A673 (cell line): ENCODE data around the gene TFDP2. TPM values are rescaled to one million over a fixed set of nuclear protein-coding genes. Genes with fewer than 3 reads are reported as not detected.

Experiments
- BruUV-seq: library from RNA; stranded (reverse); fragments of 400-500 nt; replicated peaks from 2 replicates; lab custom pipeline; 2021; lab: Mats Ljungman, UMichigan
- CTCF ChIA-PET: fragments of 300-600 bp; sonication (Branson Sonifier 250); formaldehyde crosslinking; loops from one replicate; lab custom pipeline; 2022; ENCODE audit warnings: antibody characterized with exemption; lab: Charles Lee
- POLR2A ChIA-PET: fragments of 300-600 bp; sonication (Branson Sonifier 250); formaldehyde crosslinking; loops from one replicate; lab custom pipeline; 2022; ENCODE audit warnings: antibody characterized with exemption; ENCODE audit not compliant: low non-redundant PET; lab: Charles Lee
- DNase-seq: peaks from one replicate; pipeline ENCODE4 v3.0.0-alpha.2; 2015; ENCODE audit warnings: low spot score
- H3K27ac ChIP-seq: fragments of 200-600 bp; sonication (generic); 2 replicates; pipeline ENCODE4 v1.5.1; 2016; ENCODE audit warnings: mixed run types, low read depth, mild to moderate bottlenecking, mixed read lengths, antibody characterized with exemption, low read length; ENCODE audit not compliant: poor library complexity, severe bottlenecking
- H3K27me3 ChIP-seq: fragments of 200-600 bp; sonication (generic); replicated peaks from 2 replicates; pipeline ENCODE4 v1.6.1; 2017; ENCODE audit warnings: mixed run types, low read depth, mild to moderate bottlenecking, mixed read lengths, antibody characterized with exemption, low read length; ENCODE audit not compliant: insufficient read depth, poor library complexity
- H3K36me3 ChIP-seq: fragments of 200-600 bp; sonication (generic); 2 replicates; pipeline ENCODE4 v1.6.1; 2016; ENCODE audit warnings: mixed run types, mild to moderate bottlenecking, mixed read lengths, antibody characterized with exemption, low read length; ENCODE audit not compliant: insufficient read depth, poor library complexity, severe bottlenecking
- H3K4me1 ChIP-seq: fragments of 200-600 bp; sonication (generic); 2 replicates; pipeline ENCODE4 v1.6.1; 2017; ENCODE audit warnings: mixed run types, mild to moderate bottlenecking, mixed read lengths, antibody characterized with exemption, low read length; ENCODE audit not compliant: insufficient read depth, poor library complexity, severe bottlenecking
- H3K4me3 ChIP-seq: fragments of 200-600 bp; sonication (generic); 2 replicates; pipeline ENCODE4 v1.5.1; 2016; ENCODE audit warnings: low read depth, mixed run types, mild to moderate bottlenecking, mixed read lengths, low read length; ENCODE audit not compliant: poor library complexity, severe bottlenecking
- H3K9me3 ChIP-seq: fragments of 200-600 bp; sonication (generic); 2 replicates; pipeline ENCODE4 v1.6.1; 2016; ENCODE audit warnings: mixed run types, low read depth, mild to moderate bottlenecking, mixed read lengths, antibody characterized with exemption, low read length; ENCODE audit not compliant: poor library complexity, severe bottlenecking
- CTCF ChIP-seq: fragments of 300-800, 200-600 bp; sonication (generic); conservative IDR thresholded peaks from 2 replicates; pipeline ENCODE4 v1.5.1; 2017; ENCODE audit warnings: low read depth, mild to moderate bottlenecking, antibody characterized with exemption, low read length, moderate library complexity, mixed read lengths
- EZH2 ChIP-seq: fragments of 200-600 bp; sonication (generic); IDR thresholded peaks from 2 replicates; pipeline ENCODE4 v1.6.1; 2017; ENCODE audit warnings: borderline replicate concordance, low read depth, mild to moderate bottlenecking, mixed read lengths, antibody characterized with exemption, low read length; ENCODE audit not compliant: poor library complexity, severe bottlenecking
- intact Hi-C: fragments of 100-400 bp; cut with micrococcal nuclease; formaldehyde crosslinking; loops from one replicate; pipeline ENCODE4 v1.10.0; 2022; ENCODE audit not compliant: unreplicated experiment
- total RNA-seq: library from RNA; stranded (reverse); gene quantifications from 2 replicates; pipeline ENCODE4 v1.2.3, GENCODE V29; 2021

Gene TFDP2
- total RNA-seq, 1 experiment from 2014 or later = 41.6 TPM

- intact Hi-C loops = no loop called here
- Histone ChIP-seq H3K27ac (no peak overlapping the region), H3K27me3 (no peaks in the 10 kb centered on the region), H3K4me3 (no peak overlapping the region), H3K4me1 (no peaks in the 10 kb centered on the region), H3K9me3 (no peaks in the 10 kb centered on the region), H3K36me3 (peaks cover 3% of the 10 kb centered on the region)
- TF ChIP-seq CTCF (no peak), EZH2 (no peak)
- CTCF ChIA-PET = no interaction called here
- TSS peak; percentile 5 for BruUV-seq
- DNase-seq = no peak
- POLR2A ChIA-PET = no interaction called here
These were observed 15.8 kb upstream of the TFDP2 start for GRCh38 chr3:142165194-142165593.

- no TSS peak for BruUV-seq
- TF ChIP-seq CTCF (no peak), EZH2 (no peak)
- ChIA-PET POLR2A (no interaction called here), CTCF (no interaction called here)
- no peaks in the 10 kb centered on the region for H3K27me3 ChIP-seq
- H3K4me1 ChIP-seq = no peaks in the 10 kb centered on the region
- no peak overlapping the region for H3K27ac ChIP-seq
- H3K4me3 ChIP-seq = no peak overlapping the region
- intact Hi-C loops = no loop called here
- H3K36me3 ChIP-seq = no peaks in the 10 kb centered on the region
- no peak for DNase-seq
- H3K9me3 ChIP-seq = no peaks in the 10 kb centered on the region
These were observed 9.9 kb upstream of the TFDP2 start for GRCh38 chr3:142159083-142159740.

GRCh38 chr3:142154186-142154585 lies 4.8 kb upstream of the TFDP2 start:
- ChIA-PET CTCF (no interaction called here), POLR2A (no interaction called here)
- DNase-seq = no peak
- Histone ChIP-seq H3K27ac (no peak overlapping the region), H3K4me1 (no peaks in the 10 kb centered on the region), H3K9me3 (no peaks in the 10 kb centered on the region), H3K36me3 (no peaks in the 10 kb centered on the region), H3K27me3 (no peaks in the 10 kb centered on the region), H3K4me3 (no peak overlapping the region)
- no TSS peak for BruUV-seq
- intact Hi-C loops = no loop called here
- TF ChIP-seq EZH2 = no peak
- TF ChIP-seq CTCF = no peak
